Thoracic aorta (tissue), 2 donors: ENCODE results near the gene FTO. TPM values are rescaled to one million over a fixed set of nuclear protein-coding genes. Genes with fewer than 3 reads are reported as not detected.

Source experiments
- ATAC-seq: fragments of 150-250 bp; one replicate; pipeline ENCODE4 v1.8.0; 2017; ENCODE audit warnings: low read depth; ENCODE audit not compliant: insufficient number of reproducible peaks, low FRiP score
- DNase-seq: peaks from one replicate; pipeline ENCODE4 v3.0.0-alpha.2; 2020; ENCODE audit warnings: low spot score
- H3K27ac ChIP-seq, 2 donors: fragments of 200-600 bp; sonication (generic); 1 replicate in 1 of 2; 2 replicates in 1 of 2; pipeline ENCODE4 v1.5.1; 2016; ENCODE audit warnings: mild to moderate bottlenecking in 2 of 2, moderate library complexity in 2 of 2
- H3K27me3 ChIP-seq: fragments of 200-600 bp; sonication (generic); replicated peaks from 2 replicates; pipeline ENCODE4 v1.6.0; 2016; ENCODE audit warnings: mild to moderate bottlenecking; ENCODE audit not compliant: insufficient read depth
- H3K36me3 ChIP-seq: fragments of 200-600 bp; sonication (generic); one replicate; pipeline ENCODE4 v1.5.1; 2016
- H3K4me1 ChIP-seq, 2 donors: fragments of 200-600 bp; sonication (generic); 1 replicate in 1 of 2; 2 replicates in 1 of 2; pipeline versions ENCODE4 v1.5.1 to v1.6.0; 2016; ENCODE audit warnings: low read depth in 2 of 2, mild to moderate bottlenecking in 1 of 2; ENCODE audit not compliant: control insufficient read depth in 1 of 2
- H3K4me3 ChIP-seq: fragments of 200-600 bp; sonication (generic); 2 replicates; pipeline ENCODE4 v1.5.1; 2016; ENCODE audit warnings: mild to moderate bottlenecking
- H3K9me3 ChIP-seq: fragments of 200-600 bp; sonication (generic); 2 replicates; pipeline ENCODE4 v1.5.1; 2016
- CTCF ChIP-seq: fragments of 200-600 bp; sonication (generic); IDR thresholded peaks from one replicate; pipeline ENCODE4 v1.5.1; 2019; ENCODE audit warnings: antibody characterized with exemption
- total RNA-seq, 2 donors: library from RNA; depleted of rRNA; stranded (reverse); fragments of >200 nt; gene quantifications; one replicate each; pipeline versions ENCODE4 v1.1.0 to v1.2.3, GENCODE V29; 2016

FTO gene
- total RNA-seq, 2 donors from 2014 or later, result 99.6 to 103 TPM

GRCh38 chr16:54128629-54129234 is 424.8 kb downstream of the FTO start:
- Histone ChIP-seq H3K4me3 (no peak overlapping the region), H3K36me3 (no peaks in the 10 kb centered on the region), H3K9me3 (no peaks in the 10 kb centered on the region), H3K27me3 (no peaks in the 10 kb centered on the region), H3K4me1 (no peaks in the 10 kb centered on the region), H3K27ac (no peak overlapping the region)
- DNase-seq (no peak), ATAC-seq (no peak)
- no peak for TF ChIP-seq CTCF

GRCh38 chr16:54129810-54130209 is 425.9 kb downstream of the FTO start:
- no peaks in the 10 kb centered on the region for H3K27me3 ChIP-seq
- no peak overlapping the region for H3K4me3 ChIP-seq
- no peaks in the 10 kb centered on the region for H3K4me1 ChIP-seq
- ATAC-seq (no peak), DNase-seq (no peak)
- no peak for TF ChIP-seq CTCF
- H3K36me3 ChIP-seq, result no peaks in the 10 kb centered on the region
- H3K9me3 ChIP-seq, result no peaks in the 10 kb centered on the region
- H3K27ac ChIP-seq, result no peak overlapping the region

GRCh38 chr16:54135361-54136275 is 431.7 kb downstream of the FTO start:
- H3K27me3 ChIP-seq, result no peaks in the 10 kb centered on the region
- no peak overlapping the region for H3K27ac ChIP-seq
- no peak for TF ChIP-seq CTCF
- no peaks in the 10 kb centered on the region for H3K36me3 ChIP-seq
- H3K9me3 ChIP-seq, result no peaks in the 10 kb centered on the region
- no peak overlapping the region for H3K4me3 ChIP-seq
- ATAC-seq (no peak), DNase-seq (no peak)
- no peaks in the 10 kb centered on the region for H3K4me1 ChIP-seq

- Histone ChIP-seq H3K36me3 (no peaks in the 10 kb centered on the region), H3K27me3 (no peaks in the 10 kb centered on the region), H3K27ac (no peak overlapping the region), H3K4me3 (no peak overlapping the region), H3K4me1 (no peaks in the 10 kb centered on the region), H3K9me3 (no peaks in the 10 kb centered on the region)
- DNase-seq (no peak), ATAC-seq (no peak)
- TF ChIP-seq CTCF, result no peak
Measured at GRCh38 chr16:54136276-54136625, 432.3 kb downstream of the FTO start.

- ATAC-seq, result no peak
- H3K4me3 ChIP-seq, result no peak overlapping the region
- H3K36me3 ChIP-seq, result no peaks in the 10 kb centered on the region
- H3K4me1 ChIP-seq, result no peaks in the 10 kb centered on the region
- H3K27ac ChIP-seq, result no peak overlapping the region
- no peaks in the 10 kb centered on the region for H3K27me3 ChIP-seq
- no peaks in the 10 kb centered on the region for H3K9me3 ChIP-seq
- TF ChIP-seq CTCF, result no peak
- no peak for DNase-seq
Measured at GRCh38 chr16:54140057-54140787, 436.3 kb downstream of the FTO start.
